Neuronal stem cell (in vitro differentiated cells): Measurements from ENCODE around the gene SCAF1.

Experiments used
- DNase-seq: peaks from one replicate; pipeline ENCODE4 v3.0.0-alpha.2; 2013; ENCODE audit warnings: low spot score
- H2AFZ ChIP-seq: one replicate; pipeline ENCODE4 v1.6.1; 2013; ENCODE audit warnings: mild to moderate bottlenecking, low read length, inconsistent platforms
- H2AK5ac ChIP-seq: 2 replicates; pipeline ENCODE4 v1.6.1; 2013; ENCODE audit warnings: low read depth, mild to moderate bottlenecking, inconsistent platforms, low read length, moderate library complexity, mixed read lengths
- H2BK120ac ChIP-seq: 2 replicates; pipeline ENCODE4 v1.6.1; 2013; ENCODE audit warnings: low read depth, mild to moderate bottlenecking, inconsistent platforms, low read length, moderate library complexity, mixed read lengths
- H2BK12ac ChIP-seq: one replicate; pipeline ENCODE4 v1.6.1; 2013; ENCODE audit warnings: low read length, inconsistent platforms
- H2BK15ac ChIP-seq: 2 replicates; pipeline ENCODE4 v1.6.1; 2013; ENCODE audit warnings: mild to moderate bottlenecking, low read length, inconsistent platforms, mixed read lengths
- H2BK5ac ChIP-seq: one replicate; pipeline ENCODE4 v1.6.1; 2013; ENCODE audit warnings: inconsistent platforms, mild to moderate bottlenecking, low read length, moderate library complexity
- H3K14ac ChIP-seq: one replicate; pipeline ENCODE4 v1.6.1; 2013; ENCODE audit warnings: low read length, inconsistent platforms
- H3K18ac ChIP-seq: 2 replicates; pipeline ENCODE4 v1.6.1; 2013; ENCODE audit warnings: low read length, inconsistent platforms
- H3K23ac ChIP-seq: 2 replicates; pipeline ENCODE4 v1.6.1; 2013; ENCODE audit warnings: low read depth, mild to moderate bottlenecking, mixed read lengths, low read length, inconsistent platforms; ENCODE audit not compliant: poor library complexity
- H3K27ac ChIP-seq: replicated peaks from 3 replicates; pipeline ENCODE4 v1.5.1; 2013; ENCODE audit warnings: low read length, inconsistent platforms
- H3K27me3 ChIP-seq, 3 experiments: 2 replicates each; pipeline ENCODE4 v1.6.1; 2013; ENCODE audit warnings: low read length in 3 of 3, mild to moderate bottlenecking in 2 of 3, inconsistent platforms in 1 of 3, low read depth in 1 of 3, mixed read lengths in 1 of 3, moderate library complexity in 1 of 3; ENCODE audit not compliant: control insufficient read depth in 3 of 3, insufficient read depth in 3 of 3
- H3K36me3 ChIP-seq, 2 donors: replicated peaks in 1 of 2; 2 replicates each; pipeline ENCODE4 v1.6.1; 2013; ENCODE audit warnings: low read length in 2 of 2; ENCODE audit not compliant: control insufficient read depth in 2 of 2, insufficient read depth in 2 of 2
- H3K4ac ChIP-seq: 2 replicates; pipeline ENCODE4 v1.6.1; 2013; ENCODE audit warnings: inconsistent platforms, mild to moderate bottlenecking, low read length, moderate library complexity
- H3K4me1 ChIP-seq, 2 donors: 1 replicate in 1 of 2; 2 replicates in 1 of 2; pipeline ENCODE4 v1.6.1; 2013; ENCODE audit warnings: low read length in 2 of 2, low read depth in 1 of 2; ENCODE audit not compliant: control insufficient read depth in 2 of 2, insufficient read depth in 1 of 2
- H3K4me2 ChIP-seq: one replicate; pipeline ENCODE4 v1.6.1; 2013; ENCODE audit warnings: mild to moderate bottlenecking, low read length, inconsistent platforms; ENCODE audit not compliant: insufficient read depth, poor library complexity, severe bottlenecking
- H3K4me3 ChIP-seq, 2 donors: 2 replicates each; pipeline ENCODE4 v1.5.1; 2013; ENCODE audit warnings: low read length in 2 of 2, mild to moderate bottlenecking in 2 of 2, inconsistent platforms in 1 of 2, moderate library complexity in 1 of 2
- H3K79me1 ChIP-seq: one replicate; pipeline ENCODE4 v1.6.1; 2013; ENCODE audit warnings: low read depth, mild to moderate bottlenecking, inconsistent platforms, low read length, moderate library complexity
- H3K9ac ChIP-seq: one replicate; pipeline ENCODE4 v1.6.1; 2013; ENCODE audit warnings: mild to moderate bottlenecking, low read depth, low read length, inconsistent platforms; ENCODE audit not compliant: poor library complexity
- H3K9me3 ChIP-seq, 2 donors: replicated peaks in 1 of 2; 2 replicates each; pipeline versions ENCODE3 to v1.6.1; 2013; ENCODE audit warnings: low read length in 2 of 2, mild to moderate bottlenecking in 2 of 2, inconsistent platforms in 1 of 2, low read depth in 1 of 2, mixed read lengths in 1 of 2, moderate library complexity in 1 of 2; ENCODE audit not compliant: control insufficient read depth in 2 of 2, insufficient read depth in 1 of 2
- H4K8ac ChIP-seq: one replicate; pipeline ENCODE4 v1.6.1; 2013; ENCODE audit warnings: low read depth, mild to moderate bottlenecking, inconsistent platforms, low read length, moderate library complexity
- H4K91ac ChIP-seq: one replicate; pipeline ENCODE4 v1.6.1; 2013; ENCODE audit warnings: low read length, low read depth, mild to moderate bottlenecking, inconsistent platforms; ENCODE audit not compliant: poor library complexity
- WGBS, 2 donors: extraction: QIAGEN DNeasy Blood & Tissue Kit; methylation state at CpG; one replicate each; pipeline ENCODE4 v1.1.7; 2013; ENCODE audit warnings: missing lambda C conversion rate in 2 of 2, mixed read lengths in 1 of 2; ENCODE audit not compliant: insufficient read length in 2 of 2, insufficient replicate concordance in 1 of 2; ENCODE audit errors: extremely low coverage in 2 of 2; 5-methylcytosine and 5-hydroxymethylcytosine counted together

The SCAF1 gene

DNA sequence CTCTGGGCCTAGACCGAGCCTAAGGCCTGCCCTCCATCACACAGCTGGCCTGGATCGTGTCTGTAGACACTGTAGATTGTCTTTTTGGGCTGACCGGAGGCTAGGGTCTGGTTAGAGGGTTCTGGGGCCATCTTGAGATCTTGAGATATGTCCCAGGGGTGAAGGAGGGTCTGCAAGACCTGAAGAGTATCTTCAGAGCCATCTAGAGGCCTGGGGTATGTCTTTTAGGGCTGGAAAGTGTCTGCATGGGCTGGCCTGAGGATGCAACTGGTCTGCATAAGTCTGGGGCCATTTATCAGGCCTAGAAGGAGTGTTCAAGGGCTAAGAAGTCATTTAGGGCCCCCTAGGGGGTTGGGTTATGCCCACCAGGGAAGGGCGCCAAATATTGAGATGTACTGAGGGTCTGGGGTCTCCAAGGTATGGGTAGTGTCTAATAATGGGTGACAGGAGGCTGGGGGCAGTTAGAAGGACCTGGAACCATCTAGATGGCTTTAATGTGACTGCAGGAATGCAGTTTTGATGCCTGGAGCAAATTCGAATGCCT lies 555 bp downstream of the SCAF1 start:
- H3K23ac ChIP-seq: no peak overlapping the region
- peak overlapping the region; percentile 70 for H2BK15ac ChIP-seq
- no peak overlapping the region for H3K4ac ChIP-seq
- H2AK5ac ChIP-seq: peak overlapping the region; percentile 4
- peak overlapping the region; percentile 97 for H3K18ac ChIP-seq
- H3K79me1 ChIP-seq: peaks cover 29% of the 10 kb centered on the region
- no peaks in the 10 kb centered on the region for H3K27me3 ChIP-seq
- H3K27ac ChIP-seq: peak overlapping the region; percentile 44
- H3K4me1 ChIP-seq: peaks cover 10 to 30% of the 10 kb centered on the region in 2 donors
- H2BK12ac ChIP-seq: no peak overlapping the region
- H2AFZ ChIP-seq: peak overlapping the region; percentile 74
- DNase-seq: no peak
- H3K9ac ChIP-seq: peak overlapping the region; percentile 98
- H3K4me3 ChIP-seq: peak overlapping the region; percentile 93 to 100
- H2BK5ac ChIP-seq: peak overlapping the region; percentile 82
- peak overlapping the region; percentile 84 for H3K4me2 ChIP-seq
- H2BK120ac ChIP-seq: no peak overlapping the region
- no peak overlapping the region for H4K8ac ChIP-seq
- H3K14ac ChIP-seq: no peak overlapping the region
- no CpG with 5 or more reads among the region's 5 CpGs for WGBS, 2 donors
- no peak overlapping the region for H4K91ac ChIP-seq
- H3K36me3 ChIP-seq: peaks cover 28 to 38% of the 10 kb centered on the region in 2 donors
- H3K9me3 ChIP-seq: no peaks in the 10 kb centered on the region

DNA sequence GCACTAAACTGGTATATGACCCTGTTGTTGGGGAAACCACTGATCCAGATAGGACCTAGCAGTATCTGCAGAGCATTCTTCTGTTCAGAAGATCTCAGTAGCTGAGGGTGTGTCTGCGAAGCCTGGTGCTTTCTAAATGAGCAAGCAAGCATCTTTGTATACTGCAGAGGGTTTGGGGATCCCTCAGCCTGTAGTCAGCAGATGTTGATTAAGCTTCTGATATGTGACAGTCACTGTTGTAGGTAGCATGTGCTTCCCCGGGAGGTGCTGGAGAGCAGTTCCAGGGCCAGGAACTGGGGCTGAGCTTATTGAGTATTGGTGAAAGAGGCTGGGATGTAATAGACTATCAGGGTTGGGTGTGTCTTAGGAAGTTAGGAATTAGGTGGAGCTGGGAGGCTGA lies 1.5 kb downstream of the SCAF1 start:
- H3K9me3 ChIP-seq: no peaks in the 10 kb centered on the region
- H2BK5ac ChIP-seq: no peak overlapping the region
- H2BK12ac ChIP-seq: no peak overlapping the region
- H4K91ac ChIP-seq: no peak overlapping the region
- peaks cover 28 to 47% of the 10 kb centered on the region in 2 donors for H3K36me3 ChIP-seq
- no peaks in the 10 kb centered on the region for H3K27me3 ChIP-seq
- H3K9ac ChIP-seq: no peak overlapping the region
- H2AK5ac ChIP-seq: no peak overlapping the region
- no peak overlapping the region for H3K4me2 ChIP-seq
- no peak overlapping the region for H3K18ac ChIP-seq
- no peak for DNase-seq
- H3K4me3 ChIP-seq: peak overlapping the region; percentile 35 to 93
- peaks cover 29% of the 10 kb centered on the region for H3K79me1 ChIP-seq
- no peak overlapping the region for H3K27ac ChIP-seq
- H3K4ac ChIP-seq: no peak overlapping the region
- WGBS, 2 donors: no CpG with 5 or more reads among the region's 2 CpGs
- no peak overlapping the region for H2BK15ac ChIP-seq
- no peak overlapping the region for H3K23ac ChIP-seq
- H3K4me1 ChIP-seq: peaks cover 2 to 22% of the 10 kb centered on the region in 2 donors
- H2AFZ ChIP-seq: no peak overlapping the region
- H3K14ac ChIP-seq: no peak overlapping the region
- H2BK120ac ChIP-seq: no peak overlapping the region
- H4K8ac ChIP-seq: no peak overlapping the region

DNA sequence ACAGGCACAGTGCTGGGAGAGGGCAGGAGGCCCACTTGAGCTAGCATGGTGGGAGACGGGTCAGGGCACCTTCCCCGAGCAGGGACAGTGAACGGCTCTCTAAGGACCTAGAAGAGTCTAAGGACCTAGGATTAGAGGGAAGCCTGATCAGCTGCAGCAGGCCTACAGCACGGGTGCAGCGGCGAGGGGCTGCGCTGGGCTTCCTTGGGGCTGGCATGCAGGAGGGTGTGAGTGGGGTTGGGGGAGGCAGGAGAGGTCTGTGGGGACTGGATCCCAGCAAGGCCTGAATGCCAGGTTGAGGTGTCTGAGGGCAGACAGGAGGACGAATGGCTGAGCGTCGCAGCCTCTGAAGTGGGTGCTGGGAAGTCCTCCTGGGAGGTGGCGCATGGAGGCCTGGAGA lies 3.6 kb downstream of the SCAF1 start:
- Histone ChIP-seq H4K8ac (peak overlapping the region; percentile 32), H3K4me2 (no peak overlapping the region), H3K4me3 (no peak overlapping the region), H3K23ac (no peak overlapping the region), H3K9me3 (no peaks in the 10 kb centered on the region), H3K36me3 (peaks cover 42 to 67% of the 10 kb centered on the region in 2 donors), H2BK120ac (no peak overlapping the region), H2AK5ac (no peak overlapping the region), H2BK12ac (no peak overlapping the region), H3K79me1 (peaks cover 31% of the 10 kb centered on the region), H3K4ac (no peak overlapping the region), H3K27ac (no peak overlapping the region), H2BK5ac (no peak overlapping the region), H3K4me1 (peaks cover 0 to 14% of the 10 kb centered on the region in 2 donors), H3K27me3 (no peaks in the 10 kb centered on the region), H2AFZ (no peak overlapping the region), H2BK15ac (no peak overlapping the region), H3K18ac (no peak overlapping the region), H3K9ac (no peak overlapping the region), H4K91ac (no peak overlapping the region), H3K14ac (no peak overlapping the region)
- WGBS, 2 donors: no CpG with 5 or more reads among the region's 11 CpGs
- no peak for DNase-seq

DNA sequence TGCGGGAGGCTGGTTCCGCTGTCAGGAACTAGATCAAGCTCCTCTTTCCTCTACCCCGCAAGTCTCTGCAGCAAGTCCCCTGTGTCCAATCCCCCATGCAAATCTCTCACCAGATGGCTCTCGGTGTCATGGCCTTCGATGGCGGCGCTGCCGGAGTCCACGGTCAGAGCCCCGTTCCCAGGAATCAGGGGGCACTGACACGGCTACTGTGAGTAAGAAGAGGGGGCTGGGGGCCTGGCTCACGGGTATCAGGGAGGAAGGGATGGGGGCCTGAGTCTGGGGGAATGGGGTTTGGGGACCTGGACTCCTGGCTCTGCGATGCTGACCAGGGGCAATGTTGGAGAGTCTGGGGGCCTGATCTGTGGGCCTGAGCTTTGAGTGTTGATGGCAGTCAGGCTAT lies 4.0 kb downstream of the SCAF1 start:
- peaks cover 0 to 11% of the 10 kb centered on the region in 2 donors for H3K4me1 ChIP-seq
- H4K8ac ChIP-seq: no peak overlapping the region
- no peak overlapping the region for H2AK5ac ChIP-seq
- H3K79me1 ChIP-seq: peaks cover 32% of the 10 kb centered on the region
- no peak overlapping the region for H3K14ac ChIP-seq
- H3K27ac ChIP-seq: no peak overlapping the region
- H4K91ac ChIP-seq: no peak overlapping the region
- no peak overlapping the region for H2BK15ac ChIP-seq
- WGBS, 2 donors: no CpG with 5 or more reads among the region's 13 CpGs
- no peak for DNase-seq
- H3K23ac ChIP-seq: no peak overlapping the region
- H2BK120ac ChIP-seq: no peak overlapping the region
- H3K4me3 ChIP-seq: no peak overlapping the region
- peaks cover 44 to 69% of the 10 kb centered on the region in 2 donors for H3K36me3 ChIP-seq
- no peak overlapping the region for H2AFZ ChIP-seq
- no peak overlapping the region for H2BK5ac ChIP-seq
- no peaks in the 10 kb centered on the region for H3K9me3 ChIP-seq
- no peak overlapping the region for H3K4me2 ChIP-seq
- H3K27me3 ChIP-seq: no peaks in the 10 kb centered on the region
- no peak overlapping the region for H3K9ac ChIP-seq
- no peak overlapping the region for H3K4ac ChIP-seq
- H2BK12ac ChIP-seq: no peak overlapping the region
- no peak overlapping the region for H3K18ac ChIP-seq
